Bronchial smooth muscle cell (primary cell): ENCODE results near the gene CSKMT. TPM values are rescaled to one million over a fixed set of nuclear protein-coding genes. Genes with fewer than 3 reads are reported as not detected.

Experiments
- total RNA-seq: library from RNA; depleted of rRNA; stranded (reverse); fragments of >200 nt; gene quantifications from 2 replicates; pipeline ENCODE4 v1.2.1, GENCODE V29; 2014

The CSKMT gene
- 8.7 and 9.6 TPM in 2 replicates for total RNA-seq

GRCh38 chr11:62665075-62665598 is at the start of gene CSKMT, which contains the start of gene C11orf98:
Gene CSKMT, plus strand, starts transcription at chr11:62665312. Its CDS starts 568 bp downstream, at chr11:62665880.
Gene C11orf98, minus strand, starts transcription at chr11:62665210. Its CDS starts 41 bp downstream, at chr11:62665169.

GRCh38 chr11:62621567-62622470 is 43.3 kb upstream of the CSKMT start, which contains the start of gene B3GAT3:
Gene B3GAT3, minus strand, starts transcription at chr11:62621986. Its CDS starts 39 bp downstream, at chr11:62621947.

GRCh38 chr11:62645946-62646824 is 18.9 kb upstream of the CSKMT start, which contains the start of gene GANAB:
Gene GANAB, minus strand, starts transcription at chr11:62646613. Its CDS starts 14 bp downstream, at chr11:62646599.

GRCh38 chr11:62671608-62672389 is 6.7 kb downstream of the CSKMT start, which contains the start of the genes LBHD1 and UQCC3:
Gene LBHD1, minus strand, starts transcription at chr11:62672267. Its CDS starts 2,236 bp downstream, at chr11:62670031.
Gene UQCC3, plus strand, starts transcription at chr11:62671673. Its CDS starts 73 bp downstream, at chr11:62671746.

GRCh38 chr11:62678770-62679696 is 13.9 kb downstream of the CSKMT start, which contains the start of gene UBXN1:
Gene UBXN1, minus strand, starts transcription at chr11:62679073. Its CDS starts 150 bp downstream, at chr11:62678923.

GRCh38 chr11:62689421-62690183 is 24.5 kb downstream of the CSKMT start, which contains the start of gene LRRN4CL:
Gene LRRN4CL, minus strand, starts transcription at chr11:62689530. Its CDS starts 1,022 bp downstream, at chr11:62688508.

GRCh38 chr11:62707277-62707861 is 42.3 kb downstream of the CSKMT start, which contains the start of the genes BSCL2 and GNG3:
Gene BSCL2, minus strand, starts transcription at chr11:62707424. Its CDS starts 229 bp downstream, at chr11:62707195.
Gene GNG3, plus strand, starts transcription at chr11:62707676. Its CDS starts 620 bp downstream, at chr11:62708296.

Other genes starting within 250 kb of the CSKMT start
- not detected in 2 replicates for gene SCGB1A1, start 246.3 kb upstream of the CSKMT start, total RNA-seq
- gene AHNAK, start 118.5 kb upstream of the CSKMT start, total RNA-seq, result 361 and 516 TPM in 2 replicates
- gene EEF1G, start 91.4 kb upstream of the CSKMT start, total RNA-seq, result 1,318 and 1,601 TPM in 2 replicates
- gene TUT1, start 73.8 kb upstream of the CSKMT start, total RNA-seq, result 5.6 and 5.8 TPM in 2 replicates
- 88.4 and 96.0 TPM in 2 replicates for gene MTA2, start 63.4 kb upstream of the CSKMT start, total RNA-seq
- gene EML3, start 52.5 kb upstream of the CSKMT start, total RNA-seq, result 17.5 and 17.8 TPM in 2 replicates
- 3.9 and 10.4 TPM in 2 replicates for gene ROM1, start 52.1 kb upstream of the CSKMT start, total RNA-seq
- gene B3GAT3, start 43.3 kb upstream of the CSKMT start, total RNA-seq, result 16.7 and 22.1 TPM in 2 replicates
- 218 and 268 TPM in 2 replicates for gene GANAB, start 18.7 kb upstream of the CSKMT start, total RNA-seq
- 13.4 and 15.6 TPM in 2 replicates for gene INTS5, start 12.0 kb upstream of the CSKMT start, total RNA-seq
- gene C11orf98, start 102 bp upstream of the CSKMT start, total RNA-seq, result 21.0 and 29.3 TPM in 2 replicates
- 10.4 and 13.1 TPM in 2 replicates for gene UQCC3, start 6.4 kb downstream of the CSKMT start, total RNA-seq
- 2.7 TPM in 2 replicates for gene LBHD1, start 7.0 kb downstream of the CSKMT start, total RNA-seq
- gene UBXN1, start 13.8 kb downstream of the CSKMT start, total RNA-seq, result 201 and 302 TPM in 2 replicates
- gene LRRN4CL, start 24.2 kb downstream of the CSKMT start, total RNA-seq, result 29.8 and 36.9 TPM in 2 replicates
- gene BSCL2, start 42.1 kb downstream of the CSKMT start, total RNA-seq, result 43.8 and 52.2 TPM in 2 replicates
- gene GNG3, start 42.4 kb downstream of the CSKMT start, total RNA-seq, result not detected in 2 replicates
- gene HNRNPUL2, start 62.1 kb downstream of the CSKMT start, total RNA-seq, result 10.8 and 13.2 TPM in 2 replicates
- gene TTC9C, start 63.2 kb downstream of the CSKMT start, total RNA-seq, result 30.4 and 36.1 TPM in 2 replicates
- gene ZBTB3, start 88.8 kb downstream of the CSKMT start, total RNA-seq, result 9.5 and 12.5 TPM in 2 replicates
- gene POLR2G, start 96.3 kb downstream of the CSKMT start, total RNA-seq, result 77.7 and 93.2 TPM in 2 replicates
- 22.2 and 28.9 TPM in 2 replicates for gene TAF6L, start 106.1 kb downstream of the CSKMT start, total RNA-seq
- gene TMEM179B, start 122.1 kb downstream of the CSKMT start, total RNA-seq, result 19.1 and 23.2 TPM in 2 replicates
- gene TMEM223, start 126.7 kb downstream of the CSKMT start, total RNA-seq, result 10.7 and 10.9 TPM in 2 replicates
- 15.4 and 21.0 TPM in 2 replicates for gene NXF1, start 140.1 kb downstream of the CSKMT start, total RNA-seq
- 42.6 and 50.5 TPM in 2 replicates for gene STX5, start 166.7 kb downstream of the CSKMT start, total RNA-seq
- not detected in 2 replicates for gene TEX54, start 167.5 kb downstream of the CSKMT start, total RNA-seq
- gene WDR74, start 174.3 kb downstream of the CSKMT start, total RNA-seq, result 54.7 and 67.1 TPM in 2 replicates
- 174 and 240 TPM in 2 replicates for gene SLC3A2, start 215.6 kb downstream of the CSKMT start, total RNA-seq